ENCODE results near the gene CRK.
"Not testable (repeated sequence)": the region's sequence is repeated elsewhere in the genome, so short reads cannot be mapped to it uniquely, and the experiment has no call there.

CRK gene

GRCh38 chr17:1379930-1380313 lies 76.1 kb downstream of the CRK start:
- H3K4me3 ChIP-seq (ENCODE audit: low read depth, low read length) = no peak overlapping the region
- TF ChIP-seq CTCF (IDR thresholded peaks at IDR 0.05; ENCODE audit: control insufficient read depth, extremely low read depth, insufficient read depth) = no peak
- no peak for DNase-seq (ENCODE audit: low read depth)

- DNase-seq (ENCODE audit: low read depth) = no peak
- no peak for TF ChIP-seq CTCF (IDR thresholded peaks at IDR 0.05; ENCODE audit: control insufficient read depth, extremely low read depth, insufficient read depth)
Observed at GRCh38 chr17:1379208-1379929, 76.7 kb downstream of the CRK start.

DNA sequence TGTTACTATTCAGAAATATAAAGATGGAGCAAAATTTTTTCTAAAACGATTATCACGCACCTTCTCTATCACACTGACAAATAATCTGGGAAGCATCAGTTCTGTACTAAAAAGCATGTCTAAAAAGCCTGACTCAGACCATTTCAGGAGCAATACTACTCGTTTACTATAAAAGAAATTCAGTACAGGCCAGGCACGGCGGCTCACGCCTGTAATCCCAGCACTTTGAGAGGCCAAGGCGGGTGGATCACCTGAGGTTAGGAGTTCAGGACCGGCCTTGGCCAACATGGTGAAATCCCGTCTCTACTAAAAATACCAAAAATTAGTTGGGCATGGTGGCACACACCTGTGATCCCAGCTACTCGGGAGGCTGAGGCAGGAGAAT lies 77.6 kb downstream of the CRK start:
- DNase-seq (ENCODE audit: low read depth); H3K4me3 ChIP-seq (ENCODE audit: low read depth, low read length): not testable (repeated sequence)

More at GRCh38 chr17:1379208-1379929, 76.7 kb downstream of the CRK start:
- H3K4me3 ChIP-seq (ENCODE audit: low read depth, low read length) = no peak overlapping the region

DNA sequence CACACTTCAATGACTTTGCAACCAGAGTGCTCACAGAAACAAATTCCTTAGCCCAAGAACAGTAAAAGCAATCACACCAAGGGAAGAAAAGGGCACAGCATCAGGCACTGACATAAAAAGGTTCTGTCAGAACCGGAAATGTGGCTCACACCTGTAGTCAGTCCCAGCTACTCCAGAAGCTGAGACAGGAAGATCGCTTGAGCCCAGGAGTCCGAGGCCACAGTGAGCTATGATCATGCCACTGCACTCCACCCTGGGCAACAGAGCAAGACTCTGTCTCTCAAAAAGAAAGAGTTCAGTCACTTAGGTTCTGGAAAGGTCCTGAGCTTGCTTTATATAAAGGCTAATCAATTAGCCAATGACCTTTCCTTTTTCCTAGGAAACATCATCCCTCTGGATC lies 78.7 kb downstream of the CRK start:
- no peak for TF ChIP-seq CTCF (IDR thresholded peaks at IDR 0.05; ENCODE audit: control insufficient read depth, extremely low read depth, insufficient read depth)
- no peak for DNase-seq (ENCODE audit: low read depth)
- H3K4me3 ChIP-seq (ENCODE audit: low read depth, low read length) = no peak overlapping the region

DNA sequence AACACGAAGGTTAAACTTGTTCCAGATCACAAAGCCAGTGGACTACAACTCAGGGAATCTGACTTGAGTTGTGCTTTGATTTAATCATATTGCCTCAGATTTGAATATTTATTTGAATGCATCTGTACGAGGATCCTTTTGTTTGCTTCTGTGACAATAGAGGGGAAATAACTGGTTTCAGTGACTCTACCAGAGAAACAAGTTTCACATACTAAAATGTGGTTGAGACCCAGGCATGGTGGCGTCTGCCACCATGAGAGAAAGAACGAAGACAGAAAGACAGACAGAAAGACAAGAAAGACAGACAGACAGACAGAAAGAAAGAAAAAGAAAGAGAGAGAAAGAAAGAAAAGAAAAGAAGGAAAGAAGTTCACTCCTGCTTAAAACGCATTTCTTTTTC lies 80.0 kb downstream of the CRK start:
- TF ChIP-seq CTCF (IDR thresholded peaks at IDR 0.05; ENCODE audit: control insufficient read depth, extremely low read depth, insufficient read depth) = no peak

GRCh38 chr17:1375615-1376014 lies 80.4 kb downstream of the CRK start:
- H3K4me3 ChIP-seq (ENCODE audit: low read depth, low read length) = no peak overlapping the region
- DNase-seq (ENCODE audit: low read depth) = no peak
- TF ChIP-seq CTCF (IDR thresholded peaks at IDR 0.05; ENCODE audit: control insufficient read depth, extremely low read depth, insufficient read depth) = no peak

More for the DNA sequence above, 80.0 kb downstream of the CRK start:
- peak overlapping the region; percentile 2; the same call in 1 of the 2 replicates for H3K4me3 ChIP-seq (ENCODE audit: low read depth, low read length)
- no peak for DNase-seq (ENCODE audit: low read depth)

DNA sequence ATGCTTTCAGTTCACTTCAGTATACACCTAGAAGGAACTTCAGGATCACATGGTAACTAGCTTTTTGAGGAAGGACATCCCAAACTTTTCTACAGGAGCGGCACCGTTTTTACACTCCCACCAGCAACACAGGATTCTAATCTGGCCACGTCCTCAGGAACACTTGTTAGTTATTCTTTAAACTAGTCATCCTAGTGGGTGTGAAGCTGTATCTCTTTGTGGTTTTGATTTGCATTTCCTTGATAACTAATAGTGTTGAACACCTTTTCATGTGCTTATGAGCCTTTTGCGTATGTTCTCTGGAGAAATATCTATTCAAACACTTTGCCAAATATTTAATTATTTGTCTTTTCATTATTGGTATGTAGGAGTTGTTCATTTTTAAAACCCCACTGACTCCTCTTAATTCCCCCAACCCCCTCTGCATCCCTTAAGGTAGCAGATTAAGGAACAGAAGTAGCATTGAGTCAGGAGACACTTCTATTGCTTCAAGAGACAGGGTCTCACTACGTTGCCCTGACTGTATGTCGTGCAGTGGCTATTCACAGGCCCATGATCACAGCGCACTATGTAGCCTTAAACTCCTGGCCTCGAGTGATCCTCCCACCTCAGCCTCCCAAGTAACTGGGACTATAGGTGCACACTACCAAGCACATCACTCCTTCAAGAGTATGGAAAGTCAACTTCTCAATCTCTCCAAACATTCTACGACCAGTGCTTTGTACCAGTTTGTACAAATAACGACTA lies 81.4 kb downstream of the CRK start:
- TF ChIP-seq CTCF (IDR thresholded peaks at IDR 0.05; ENCODE audit: control insufficient read depth, extremely low read depth, insufficient read depth) = no peak
- no peak overlapping the region for H3K4me3 ChIP-seq (ENCODE audit: low read depth, low read length)
- no peak for DNase-seq (ENCODE audit: low read depth)

All from LNCaP clone FGC (cell line).